Chondrocyte (in vitro differentiated cells): ENCODE data around the gene WNT9A. TPM values are rescaled to one million over a fixed set of nuclear protein-coding genes. Genes with fewer than 3 reads are reported as not detected.
"Not testable (repeated sequence)": the region's sequence is repeated elsewhere in the genome, so short reads cannot be mapped to it uniquely, and the experiment has no call there.

Source experiments
- DNase-seq: peaks from one replicate; pipeline ENCODE4 v3.0.0; 2021; ENCODE audit warnings: mixed read lengths, low spot score
- H3K27ac Mint-ChIP-seq: one replicate; pipeline ENCODE4 v1.8.0; 2021; ENCODE audit warnings: mild to moderate bottlenecking, moderate library complexity, mixed read lengths; ENCODE audit not compliant: unreplicated experiment
- H3K27me3 Mint-ChIP-seq: 2 replicates; pipeline ENCODE4 v1.8.0; 2021; ENCODE audit warnings: low read depth, mixed read lengths
- H3K36me3 Mint-ChIP-seq: 2 replicates; pipeline ENCODE4 v1.8.0; 2021; ENCODE audit warnings: low read depth, mixed read lengths
- H3K4me1 Mint-ChIP-seq: 2 replicates; pipeline ENCODE4 v1.8.0; 2021; ENCODE audit warnings: low read depth, mild to moderate bottlenecking, mixed read lengths
- H3K4me3 Mint-ChIP-seq: one replicate; pipeline ENCODE4 v1.8.0; 2021; ENCODE audit warnings: mild to moderate bottlenecking, moderate library complexity, mixed read lengths; ENCODE audit not compliant: unreplicated experiment
- H3K9me3 Mint-ChIP-seq: 2 replicates; pipeline ENCODE4 v1.8.0; 2021; ENCODE audit warnings: low read depth, mixed read lengths
- CTCF ChIP-seq: fragments of 200-600 bp; sonication (generic); IDR thresholded peaks from 2 replicates; pipeline ENCODE4 v1.5.0; 2021; ENCODE audit warnings: antibody characterized with exemption, mild to moderate bottlenecking, moderate library complexity
- total RNA-seq: library from RNA; stranded (reverse); gene quantifications from 3 replicates; pipeline ENCODE4 v1.2.1, GENCODE V29; 2021

Gene WNT9A
- total RNA-seq, 1 donor from 2014 or later = 2.5 TPM

- not testable (repeated sequence) for DNase-seq, H3K36me3 Mint-ChIP-seq, H3K4me3 Mint-ChIP-seq, H3K4me1 Mint-ChIP-seq, H3K9me3 Mint-ChIP-seq, H3K27ac Mint-ChIP-seq, H3K27me3 Mint-ChIP-seq
Observed at GRCh38 chr1:227972283-227972679, 24.5 kb upstream of the WNT9A start.

- DNase-seq, H3K4me3 Mint-ChIP-seq, H3K36me3 Mint-ChIP-seq, H3K4me1 Mint-ChIP-seq, H3K27me3 Mint-ChIP-seq, H3K9me3 Mint-ChIP-seq: not testable (repeated sequence)
- peak overlapping the region; percentile 32 for H3K27ac Mint-ChIP-seq
Observed at GRCh38 chr1:227971643-227972282, 24.0 kb upstream of the WNT9A start.

- DNase-seq, H3K27ac Mint-ChIP-seq, H3K4me1 Mint-ChIP-seq, H3K9me3 Mint-ChIP-seq, H3K27me3 Mint-ChIP-seq, H3K36me3 Mint-ChIP-seq, H3K4me3 Mint-ChIP-seq: not testable (repeated sequence)
Observed at GRCh38 chr1:227971216-227971615, 23.5 kb upstream of the WNT9A start.

- not testable (repeated sequence) for DNase-seq, H3K27me3 Mint-ChIP-seq, H3K4me3 Mint-ChIP-seq, H3K9me3 Mint-ChIP-seq, H3K4me1 Mint-ChIP-seq, H3K27ac Mint-ChIP-seq, H3K36me3 Mint-ChIP-seq
Observed at GRCh38 chr1:227970076-227970995, 22.6 kb upstream of the WNT9A start.

GRCh38 chr1:227967815-227968214 lies 20.1 kb upstream of the WNT9A start:
- not testable (repeated sequence) for H3K36me3 Mint-ChIP-seq, H3K4me1 Mint-ChIP-seq, H3K27me3 Mint-ChIP-seq, DNase-seq, H3K27ac Mint-ChIP-seq, H3K4me3 Mint-ChIP-seq, H3K9me3 Mint-ChIP-seq

GRCh38 chr1:227966733-227967132 lies 19.0 kb upstream of the WNT9A start:
- peak; percentile 40 for TF ChIP-seq CTCF
- H3K36me3 Mint-ChIP-seq, H3K4me1 Mint-ChIP-seq, H3K4me3 Mint-ChIP-seq, H3K27me3 Mint-ChIP-seq, DNase-seq, H3K9me3 Mint-ChIP-seq, H3K27ac Mint-ChIP-seq: not testable (repeated sequence)

- Mint-ChIP-seq H3K9me3 (no peaks in the 10 kb centered on the region), H3K27me3 (peaks cover 12% of the 10 kb centered on the region), H3K27ac (no peak overlapping the region), H3K4me1 (no peaks in the 10 kb centered on the region), H3K4me3 (no peak overlapping the region), H3K36me3 (peaks cover 2% of the 10 kb centered on the region)
- no peak for TF ChIP-seq CTCF
- no peak for DNase-seq
Observed at GRCh38 chr1:227961651-227962466, 14.1 kb upstream of the WNT9A start.
